ENCODE results near the gene LRRC61. TPM values are rescaled to one million over a fixed set of nuclear protein-coding genes. Genes with fewer than 3 reads are reported as not detected.

The LRRC61 gene
- total and polyA plus RNA-seq, 2 of the 13 experiments (the other 11 are each of a cell fraction or from before 2014, with no cell fraction given), result 33.0 to 34.8 TPM

- TF ChIP-seq AFF4 (CRISPR knock-in tag; IDR thresholded peaks at IDR 0.05), result no peak
- no peak for TF ChIP-seq CCAR2 (optimal IDR thresholded peaks at IDR 0.05; ENCODE audit: low read depth, low read length)
- TF ChIP-seq FOXK1 (CRISPR knock-in tag; IDR thresholded peaks at IDR 0.05; ENCODE audit: borderline replicate concordance, low read depth), result no peak
- TF ChIP-seq ZBTB26 (CRISPR knock-in tag; IDR thresholded peaks at IDR 0.05; ENCODE audit: borderline replicate concordance), result 0 out of 2 replicates have a peak, but pooled peaks have one; percentile 7
- TF ChIP-seq E2F1 (CRISPR knock-in tag; IDR thresholded peaks at IDR 0.05), result no peak
- TF ChIP-seq HNF1B (CRISPR knock-in tag; IDR thresholded peaks at IDR 0.05), result 0 out of 2 replicates have a peak, but pooled peaks have one; percentile 21
- TF ChIP-seq NR1H2 (CRISPR knock-in tag; IDR thresholded peaks at IDR 0.05; ENCODE audit: borderline replicate concordance, low read depth), result no peak
- peak; percentile 73; the same call in 1 of the 2 replicates for TF ChIP-seq ZNF746 (CRISPR knock-in tag; IDR thresholded peaks at IDR 0.05)
- no peak for TF ChIP-seq GMEB2 (CRISPR knock-in tag; IDR thresholded peaks at IDR 0.05; ENCODE audit: low read depth)
- TF ChIP-seq ZNF703 (CRISPR knock-in tag; IDR thresholded peaks at IDR 0.05; ENCODE audit: borderline replicate concordance), result no peak
- no peak for TF ChIP-seq NFRKB (IDR thresholded peaks at IDR 0.05)
- TF ChIP-seq MAZ (IDR thresholded peaks at IDR 0.05; ENCODE audit: borderline replicate concordance, low read depth, low read length), result no peak
- no peak; the same call in 1 of the 2 replicates for TF ChIP-seq MAZ (CRISPR knock-in tag; IDR thresholded peaks at IDR 0.05; ENCODE audit: low read depth)
- TF ChIP-seq ZNF207 (IDR thresholded peaks at IDR 0.05; ENCODE audit: borderline replicate concordance), result no peak
- TF ChIP-seq AKAP8 (CRISPR knock-in tag; IDR thresholded peaks at IDR 0.05), result no peak
- no peak for TF ChIP-seq FOSL2 (CRISPR knock-in tag; IDR thresholded peaks at IDR 0.05)
- TF ChIP-seq HNF4G (IDR thresholded peaks at IDR 0.05; ENCODE audit: borderline replicate concordance, low read depth, low read length), result no peak
- no peak for TF ChIP-seq HNF4G (CRISPR knock-in tag; IDR thresholded peaks at IDR 0.05; ENCODE audit: borderline replicate concordance, low read depth)
These were observed 18.3 kb downstream of the LRRC61 start, which contains the start of gene RARRES2 (continued) for GRCh38 chr7:150341263-150342120.

Measured in HepG2 (cell line).